Measurements from ENCODE around the gene CPVL. TPM values are rescaled to one million over a fixed set of nuclear protein-coding genes. Genes with fewer than 3 reads are reported as not detected.

Gene CPVL
- total RNA-seq, 1 experiment from 2014 or later, result 26.9 TPM

GRCh38 chr7:29065181-29065857, 81.0 kb downstream of the CPVL start:
- TF ChIP-seq CTCF (conservative IDR thresholded peaks at IDR 0.05), result no peak
- Histone ChIP-seq H2BK20ac (ENCODE audit: low read depth, low read length, poor library complexity, severe bottlenecking) (no peak overlapping the region), H4K91ac (ENCODE audit: insufficient read length, low read depth, low read length) (no peak overlapping the region), H2AK5ac (ENCODE audit: insufficient read length, low read length) (no peak overlapping the region), H3K4me1 (ENCODE audit: insufficient read depth, low read length) (0 out of 2 replicates have a peak, but pooled peaks cover 1% of the 10 kb centered on the region), H2BK15ac (ENCODE audit: low read depth, low read length) (no peak overlapping the region), H4K5ac (ENCODE audit: insufficient read length, low read depth, low read length) (no peak overlapping the region), H3K23ac (ENCODE audit: insufficient read length, low read depth, low read length) (no peak overlapping the region), H2BK120ac (ENCODE audit: low read depth, low read length, poor library complexity, severe bottlenecking) (no peak overlapping the region), H3K23me2 (ENCODE audit: insufficient read length, low read depth, low read length, poor library complexity, severe bottlenecking) (no peaks in the 10 kb centered on the region), H3K18ac (ENCODE audit: insufficient read length, low read depth, low read length) (no peak overlapping the region), H3K27ac (ENCODE audit: insufficient read length, low read depth, low read length) (no peak overlapping the region), H3K14ac (ENCODE audit: insufficient read depth, low read length) (no peak overlapping the region), H3K27me3 (ENCODE audit: insufficient read depth, low read length) (no peaks in the 10 kb centered on the region), H3K4ac (ENCODE audit: low read depth, low read length) (no peak overlapping the region), H3K79me2 (ENCODE audit: insufficient read depth, low read length) (no peaks in the 10 kb centered on the region), H3K56ac (ENCODE audit: insufficient read length, low read depth, low read length) (no peak overlapping the region), H3K4me2 (ENCODE audit: insufficient read depth, insufficient read length, low read length) (no peak overlapping the region), H3T11ph (ENCODE audit: low read length) (no peak overlapping the region), H3K79me1 (ENCODE audit: insufficient read depth, low read depth, low read length, poor library complexity, severe bottlenecking) (no peaks in the 10 kb centered on the region), H3K9me3 (ENCODE audit: control insufficient read depth, low read depth, low read length) (no peaks in the 10 kb centered on the region), H4K8ac (replicated peaks; ENCODE audit: insufficient read length, low read depth, low read length) (no peak overlapping the region), H2BK5ac (ENCODE audit: insufficient read length, low read length) (no peak overlapping the region), H4K20me1 (ENCODE audit: control insufficient read depth, insufficient read depth, insufficient read length) (no peaks in the 10 kb centered on the region), H2BK12ac (ENCODE audit: insufficient read length, low read depth, low read length) (no peak overlapping the region), H2AFZ (ENCODE audit: low read length) (no peak overlapping the region), H3K9ac (ENCODE audit: extremely low read depth, insufficient read length, low read length) (no peak overlapping the region)
- WGBS (ENCODE audit: extremely low coverage, insufficient read length, low lambda C conversion rate), result no CpG with 5 or more reads among the region's 5 CpGs
- H3K4me3 Mint-ChIP-seq, result no peak overlapping the region
- no peak for DNase-seq
- H3K9me3 Mint-ChIP-seq, result no peaks in the 10 kb centered on the region
- peaks cover 6% of the 10 kb centered on the region in 2 experiments for H3K4me1 Mint-ChIP-seq
- H3K27me3 Mint-ChIP-seq (ENCODE audit: low read depth), result no peaks in the 10 kb centered on the region
- no peak overlapping the region for H3K27ac Mint-ChIP-seq
- H3K36me3 Mint-ChIP-seq (ENCODE audit: insufficient read depth in 1 of 3, low read depth in 3 of 3), result peaks cover 0 to 1% (median 0%) of the 10 kb centered on the region in 3 experiments; a peak in 1 of 7 replicates

Data from H9 (cell line).